Neural progenitor cell (in vitro differentiated cells): Measurements from ENCODE around the gene ASB10.
A peak's percentile ranks its signal among the peaks of the same experiment; 100 is the strongest.

Source experiments
- EZH2phosphoT487 ChIP-seq: fragments of 200-600 bp; sonication (generic); IDR thresholded peaks from 2 replicates; pipeline ENCODE4 v1.6.1; 2017; ENCODE audit warnings: antibody characterized with exemption
- TF ChIP-seq, protein P1 (sequence below): fragments of 200-600 bp; sonication (generic); IDR thresholded peaks from 2 replicates; pipeline ENCODE4 v1.5.1; 2017; ENCODE audit warnings: antibody characterized with exemption, mild to moderate bottlenecking

DNA sequence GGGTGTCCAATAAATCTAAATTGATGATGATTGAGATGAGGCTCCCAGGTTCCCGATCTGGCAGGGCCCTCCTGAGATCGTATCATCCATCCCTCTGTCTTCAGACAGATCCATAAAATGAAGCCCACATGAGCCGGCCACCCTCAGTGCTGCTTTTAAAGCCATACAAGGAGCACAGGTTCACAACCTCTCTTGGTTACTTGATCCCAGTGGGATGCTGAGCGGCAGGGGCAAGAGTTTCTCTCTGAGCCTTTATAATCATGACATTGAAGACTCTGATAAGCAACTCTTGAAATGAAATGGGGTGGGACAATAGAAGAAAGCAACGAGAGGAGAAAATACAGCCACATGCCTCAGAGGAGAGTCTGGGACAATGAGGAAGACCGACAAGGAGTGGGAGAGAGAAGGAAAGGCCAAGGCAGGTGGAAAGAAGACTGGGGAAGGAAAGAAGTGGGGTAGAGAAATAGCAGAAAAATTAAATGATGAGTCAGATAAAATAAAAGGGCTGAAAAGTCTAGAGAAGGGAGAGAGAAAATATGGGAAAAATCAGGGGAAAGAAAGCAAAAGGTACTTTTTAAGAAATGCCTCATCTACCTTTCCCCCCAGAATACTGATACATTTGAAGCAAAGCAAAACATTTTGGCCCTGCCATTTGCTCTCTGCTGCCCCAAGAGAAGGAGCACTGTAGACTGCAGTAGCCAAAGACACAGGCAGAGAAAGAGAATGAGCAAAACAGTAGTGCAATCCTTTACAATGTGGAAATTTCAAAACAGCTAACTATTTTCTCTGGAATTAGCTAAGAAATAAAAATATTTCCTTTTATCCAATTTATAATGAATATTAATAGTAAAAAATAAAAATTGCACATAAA lies 34.2 kb downstream of the ASB10 start:
- TF ChIP-seq, protein P1, sequence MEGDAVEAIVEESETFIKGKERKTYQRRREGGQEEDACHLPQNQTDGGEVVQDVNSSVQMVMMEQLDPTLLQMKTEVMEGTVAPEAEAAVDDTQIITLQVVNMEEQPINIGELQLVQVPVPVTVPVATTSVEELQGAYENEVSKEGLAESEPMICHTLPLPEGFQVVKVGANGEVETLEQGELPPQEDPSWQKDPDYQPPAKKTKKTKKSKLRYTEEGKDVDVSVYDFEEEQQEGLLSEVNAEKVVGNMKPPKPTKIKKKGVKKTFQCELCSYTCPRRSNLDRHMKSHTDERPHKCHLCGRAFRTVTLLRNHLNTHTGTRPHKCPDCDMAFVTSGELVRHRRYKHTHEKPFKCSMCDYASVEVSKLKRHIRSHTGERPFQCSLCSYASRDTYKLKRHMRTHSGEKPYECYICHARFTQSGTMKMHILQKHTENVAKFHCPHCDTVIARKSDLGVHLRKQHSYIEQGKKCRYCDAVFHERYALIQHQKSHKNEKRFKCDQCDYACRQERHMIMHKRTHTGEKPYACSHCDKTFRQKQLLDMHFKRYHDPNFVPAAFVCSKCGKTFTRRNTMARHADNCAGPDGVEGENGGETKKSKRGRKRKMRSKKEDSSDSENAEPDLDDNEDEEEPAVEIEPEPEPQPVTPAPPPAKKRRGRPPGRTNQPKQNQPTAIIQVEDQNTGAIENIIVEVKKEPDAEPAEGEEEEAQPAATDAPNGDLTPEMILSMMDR = peak; percentile 30
- TF ChIP-seq EZH2phosphoT487 = no peak
